Measurements from ENCODE around the gene KPNB1. TPM values are rescaled to one million over a fixed set of nuclear protein-coding genes. Genes with fewer than 3 reads are reported as not detected.
A peak's percentile ranks its signal among the peaks of the same experiment; 100 is the strongest.

The KPNB1 gene
- total RNA-seq, 4 donors from 2014 or later = 134 to 207 (median 170) TPM

GRCh38 chr17:47607481-47607880 is 42.2 kb upstream of the KPNB1 start:
- H3K27ac ChIP-seq = no peak overlapping the region
- H3K4me3 ChIP-seq (replicated peaks in 1 of 3) = no peak overlapping the region
- TF ChIP-seq POLR2A (IDR thresholded peaks at IDR 0.05) = no peak
- TF ChIP-seq CTCF (IDR thresholded peaks at IDR 0.05) = no peak
- intact Hi-C loops (cut with DNase I) = no loop called here
- H3K9me3 ChIP-seq = no peaks in the 10 kb centered on the region
- no peaks in the 10 kb centered on the region for H3K27me3 ChIP-seq
- WGBS, 2 donors = 96 to 98% methylated on average over 3 of the region's 3 CpGs
- H3K36me3 ChIP-seq = peaks cover 13 to 16% of the 10 kb centered on the region in 2 donors
- DNase-seq = no peak
- peaks cover 0 to 10% of the 10 kb centered on the region in 2 donors for H3K4me1 ChIP-seq

GRCh38 chr17:47611372-47612350 is 38.1 kb upstream of the KPNB1 start:
- Histone ChIP-seq H3K4me3 (replicated peaks in 1 of 3) (no peak overlapping the region), H3K27me3 (no peaks in the 10 kb centered on the region), H3K9me3 (no peaks in the 10 kb centered on the region), H3K36me3 (peaks cover 27 to 28% of the 10 kb centered on the region in 2 donors), H3K27ac (no peak overlapping the region), H3K4me1 (no peaks in the 10 kb centered on the region)
- no peak for TF ChIP-seq CTCF (IDR thresholded peaks at IDR 0.05)
- TF ChIP-seq POLR2A (IDR thresholded peaks at IDR 0.05) = no peak
- intact Hi-C loops (cut with DNase I) = loop anchor here (5.0 kb wide), 1 partner anchor 249 kb away; no protein-coding TSS in a partner anchor
- DNase-seq = no peak
- 94 to 97% methylated on average over 5 of the region's 5 CpGs for WGBS, 2 donors

GRCh38 chr17:47615766-47616424 is 33.8 kb upstream of the KPNB1 start:
- DNase-seq = no peak
- no peak for TF ChIP-seq POLR2A (IDR thresholded peaks at IDR 0.05)
- peak; percentile 57 to 76 (median 65) for TF ChIP-seq CTCF (IDR thresholded peaks at IDR 0.05)
- no peak overlapping the region for H3K4me3 ChIP-seq (replicated peaks in 1 of 3)
- no peak overlapping the region for H3K27ac ChIP-seq
- intact Hi-C loops (cut with DNase I) = no loop called here
- no peaks in the 10 kb centered on the region for H3K9me3 ChIP-seq
- 77 to 80% methylated on average over 8 of the region's 8 CpGs for WGBS, 2 donors
- H3K36me3 ChIP-seq = peaks cover 37 to 58% of the 10 kb centered on the region in 2 donors
- H3K4me1 ChIP-seq = no peaks in the 10 kb centered on the region
- no peaks in the 10 kb centered on the region for H3K27me3 ChIP-seq

GRCh38 chr17:47618410-47618809 is 31.3 kb upstream of the KPNB1 start:
- WGBS, 2 donors = 65 to 88% methylated on average over 4 of the region's 4 CpGs
- Histone ChIP-seq H3K36me3 (peaks cover 29 to 46% of the 10 kb centered on the region in 2 donors), H3K4me1 (peaks cover 15 to 18% of the 10 kb centered on the region in 2 donors), H3K9me3 (no peaks in the 10 kb centered on the region), H3K27me3 (no peaks in the 10 kb centered on the region), H3K27ac (peak overlapping the region in 1 of 3 donors; percentile 10), H3K4me3 (replicated peaks in 1 of 3) (no peak overlapping the region)
- no peak for DNase-seq
- intact Hi-C loops (cut with DNase I) = no loop called here
- no peak for TF ChIP-seq CTCF (IDR thresholded peaks at IDR 0.05)

Data from thyroid gland (tissue), 4 donors.